ENCODE measurements around the gene S100A1.
"Not testable (repeated sequence)": the region's sequence is repeated elsewhere in the genome, so short reads cannot be mapped to it uniquely, and the experiment has no call there.

S100A1 gene

GRCh38 chr1:153626904-153627714 is 1.1 kb upstream of the S100A1 start, which contains the start of gene S100A13:
Gene S100A13 (minus strand): TSS chr1:153627505. CDS start chr1:153626472, 1,033 bp downstream.
- DNase-seq: peak; percentile 91
- in situ Hi-C loops (cut with MboI; ENCODE audit: low pct_unique_long_range_greater_than_20kb, low sequenced_read_pairs): no loop called here

- DNase-seq: no peak
- in situ Hi-C loops (cut with MboI; ENCODE audit: low pct_unique_long_range_greater_than_20kb, low sequenced_read_pairs): no loop called here
Observed at GRCh38 chr1:153628638-153629342, 556 bp downstream of the S100A1 start.

GRCh38 chr1:153629343-153629665 is 1.1 kb downstream of the S100A1 start:
- in situ Hi-C loops (cut with MboI; ENCODE audit: low pct_unique_long_range_greater_than_20kb, low sequenced_read_pairs): no loop called here
- DNase-seq: no peak

- in situ Hi-C loops (cut with MboI; ENCODE audit: low pct_unique_long_range_greater_than_20kb, low sequenced_read_pairs): no loop called here
- no peak for DNase-seq
Observed at GRCh38 chr1:153629971-153630370, 1.7 kb downstream of the S100A1 start.

GRCh38 chr1:153630384-153630783 is 2.1 kb downstream of the S100A1 start:
- no peak for DNase-seq
- in situ Hi-C loops (cut with MboI; ENCODE audit: low pct_unique_long_range_greater_than_20kb, low sequenced_read_pairs): no loop called here

- no peak for DNase-seq
- in situ Hi-C loops (cut with MboI; ENCODE audit: low pct_unique_long_range_greater_than_20kb, low sequenced_read_pairs): no loop called here
Observed at GRCh38 chr1:153631047-153632022, 3.1 kb downstream of the S100A1 start.

GRCh38 chr1:153633161-153633753 is 5.0 kb downstream of the S100A1 start:
- DNase-seq: no peak
- in situ Hi-C loops (cut with MboI; ENCODE audit: low pct_unique_long_range_greater_than_20kb, low sequenced_read_pairs): no loop called here

- in situ Hi-C loops (cut with MboI; ENCODE audit: low pct_unique_long_range_greater_than_20kb, low sequenced_read_pairs): no loop called here
- peak; percentile 98 for DNase-seq
Observed at GRCh38 chr1:153633754-153634665, 5.8 kb downstream of the S100A1 start, which contains the start of gene CHTOP. Gene CHTOP (plus strand): TSS chr1:153634066. CDS start chr1:153636589, 2,523 bp downstream.

- DNase-seq: no peak
- in situ Hi-C loops (cut with MboI; ENCODE audit: low pct_unique_long_range_greater_than_20kb, low sequenced_read_pairs): no loop called here
Observed at GRCh38 chr1:153635872-153636271, 7.6 kb downstream of the S100A1 start.

GRCh38 chr1:153636312-153636711 is 8.1 kb downstream of the S100A1 start:
- in situ Hi-C loops (cut with MboI; ENCODE audit: low pct_unique_long_range_greater_than_20kb, low sequenced_read_pairs): no loop called here
- no peak for DNase-seq

- no peak for DNase-seq
- in situ Hi-C loops (cut with MboI; ENCODE audit: low pct_unique_long_range_greater_than_20kb, low sequenced_read_pairs): no loop called here
Observed at GRCh38 chr1:153638261-153638660, 10.0 kb downstream of the S100A1 start.

- DNase-seq: no peak
- in situ Hi-C loops (cut with MboI; ENCODE audit: low pct_unique_long_range_greater_than_20kb, low sequenced_read_pairs): no loop called here
Observed at GRCh38 chr1:153639280-153639679, 11.0 kb downstream of the S100A1 start.

- in situ Hi-C loops (cut with MboI; ENCODE audit: low pct_unique_long_range_greater_than_20kb, low sequenced_read_pairs): not testable (repeated sequence)
Observed at GRCh38 chr1:153640213-153640612, 12.0 kb downstream of the S100A1 start.

GRCh38 chr1:153640861-153641260 is 12.6 kb downstream of the S100A1 start:
- DNase-seq: no peak
- in situ Hi-C loops (cut with MboI; ENCODE audit: low pct_unique_long_range_greater_than_20kb, low sequenced_read_pairs): no loop called here

More at GRCh38 chr1:153640213-153640612, 12.0 kb downstream of the S100A1 start:
- not testable (repeated sequence) for DNase-seq

- in situ Hi-C loops (cut with MboI; ENCODE audit: low pct_unique_long_range_greater_than_20kb, low sequenced_read_pairs): no loop called here
- DNase-seq: no peak
Observed at GRCh38 chr1:153642161-153642560, 13.9 kb downstream of the S100A1 start.

GRCh38 chr1:153643100-153643499 is 14.9 kb downstream of the S100A1 start:
- in situ Hi-C loops (cut with MboI; ENCODE audit: low pct_unique_long_range_greater_than_20kb, low sequenced_read_pairs): no loop called here
- no peak for DNase-seq

GRCh38 chr1:153643816-153644215 is 15.6 kb downstream of the S100A1 start:
- in situ Hi-C loops (cut with MboI; ENCODE audit: low pct_unique_long_range_greater_than_20kb, low sequenced_read_pairs): no loop called here
- DNase-seq: no peak
